RCC 7860 (cell line): ENCODE data around the gene IL17B.

Source experiments
- DNase-seq: peaks from one replicate; pipeline ENCODE4 v3.0.0-alpha.2; 2015; ENCODE audit warnings: low spot score
- FAIRE-seq: peaks from 2 replicates; lab custom pipeline; 2012; peaks lifted over from hg19 to GRCh38; lab: Jason Lieb, UNC

Gene IL17B

DNA sequence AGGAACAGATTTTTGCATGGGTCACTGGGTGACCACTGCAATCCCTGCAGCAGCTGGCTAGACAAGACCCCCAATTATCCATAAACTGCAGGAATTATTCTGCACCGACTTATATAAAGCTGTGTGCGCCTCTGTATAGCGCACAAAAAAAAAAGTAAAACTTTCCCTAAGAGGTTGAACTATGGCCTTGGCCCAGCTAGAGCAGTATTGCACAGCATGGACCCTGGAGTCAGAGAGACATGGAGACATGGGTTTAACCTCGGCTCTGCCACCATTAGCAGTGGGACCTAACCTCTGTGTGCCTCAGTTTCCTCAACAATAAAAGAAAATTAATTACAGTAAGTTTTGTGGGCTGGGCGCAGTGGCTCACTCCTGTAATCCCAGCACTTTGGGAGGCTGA is 50.9 kb downstream of the IL17B start:
- DNase-seq (no peak), FAIRE-seq (no peak)

DNA sequence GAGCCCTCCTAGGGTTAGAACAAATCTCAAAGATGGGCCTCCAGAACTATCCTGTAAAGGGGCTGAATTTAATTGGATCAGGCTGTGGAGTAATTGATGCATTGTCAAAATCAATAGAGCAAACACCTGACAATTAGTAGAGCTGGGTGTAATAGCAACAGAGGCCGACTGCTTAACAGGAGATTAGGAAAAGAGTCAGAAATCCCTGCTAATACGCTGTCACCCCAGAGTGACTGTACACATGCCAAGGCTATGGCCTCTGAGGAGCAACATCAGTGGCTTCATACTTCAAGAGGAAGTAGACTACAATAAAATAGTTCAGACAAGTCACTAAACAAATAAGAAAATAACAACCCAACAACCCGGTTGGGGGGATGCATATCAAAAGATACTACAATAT is 52.5 kb downstream of the IL17B start:
- DNase-seq (no peak), FAIRE-seq (no peak)

GRCh38 chr5:149325894-149326293 is 53.2 kb downstream of the IL17B start:
- FAIRE-seq, result no peak
- DNase-seq, result no peak

DNA sequence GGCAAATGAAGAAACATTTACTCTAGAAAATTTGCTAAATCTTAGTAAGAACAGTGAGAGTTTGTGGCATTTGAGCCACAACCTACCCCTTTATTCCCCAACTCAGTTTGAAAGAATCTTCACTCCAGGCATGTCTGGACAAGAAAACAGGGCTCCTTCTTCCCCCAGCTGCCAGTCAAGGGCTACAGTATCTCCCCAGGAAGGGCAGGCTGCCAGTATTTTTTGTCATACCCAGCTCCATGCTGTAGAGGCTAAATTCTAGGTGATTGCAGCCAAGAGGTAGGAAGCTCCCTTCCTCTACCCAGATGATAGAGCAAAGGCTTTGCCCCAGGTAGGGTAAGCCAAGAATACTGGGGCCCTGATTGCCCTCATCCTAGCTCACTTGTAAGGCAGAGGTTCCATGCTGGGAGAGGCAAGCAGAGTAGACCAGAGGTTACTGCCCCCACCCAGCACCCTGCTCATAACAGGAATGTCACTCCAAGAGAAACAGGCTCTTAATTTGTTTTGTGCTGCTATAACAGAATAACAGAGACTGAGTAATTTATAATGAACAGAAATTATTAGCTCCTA is 53.8 kb downstream of the IL17B start:
- no peak for FAIRE-seq
- no peak for DNase-seq

- DNase-seq (no peak), FAIRE-seq (no peak)
Observed at GRCh38 chr5:149324641-149325040, 54.5 kb downstream of the IL17B start.
